AG10803 (cell line): Measurements from ENCODE around the gene VAV2.

Source experiments
- DNase-seq: peaks from one replicate; pipeline ENCODE4 v3.0.0; 2010; ENCODE audit warnings: low read depth
- H3K4me3 ChIP-seq: 2 replicates; pipeline ENCODE4 v1.5.1; 2011; ENCODE audit warnings: mild to moderate bottlenecking, low read length, control low read depth
- TF ChIP-seq, protein P1 (sequence below): conservative IDR thresholded peaks from 2 replicates; pipeline ENCODE4 v1.5.1; 2011; ENCODE audit warnings: mild to moderate bottlenecking, low read length, control low read depth, inconsistent platforms

VAV2 gene

GRCh38 chr9:133760713-133761290 is 231.3 kb downstream of the VAV2 start:
- no peak for DNase-seq
- TF ChIP-seq, protein P1, sequence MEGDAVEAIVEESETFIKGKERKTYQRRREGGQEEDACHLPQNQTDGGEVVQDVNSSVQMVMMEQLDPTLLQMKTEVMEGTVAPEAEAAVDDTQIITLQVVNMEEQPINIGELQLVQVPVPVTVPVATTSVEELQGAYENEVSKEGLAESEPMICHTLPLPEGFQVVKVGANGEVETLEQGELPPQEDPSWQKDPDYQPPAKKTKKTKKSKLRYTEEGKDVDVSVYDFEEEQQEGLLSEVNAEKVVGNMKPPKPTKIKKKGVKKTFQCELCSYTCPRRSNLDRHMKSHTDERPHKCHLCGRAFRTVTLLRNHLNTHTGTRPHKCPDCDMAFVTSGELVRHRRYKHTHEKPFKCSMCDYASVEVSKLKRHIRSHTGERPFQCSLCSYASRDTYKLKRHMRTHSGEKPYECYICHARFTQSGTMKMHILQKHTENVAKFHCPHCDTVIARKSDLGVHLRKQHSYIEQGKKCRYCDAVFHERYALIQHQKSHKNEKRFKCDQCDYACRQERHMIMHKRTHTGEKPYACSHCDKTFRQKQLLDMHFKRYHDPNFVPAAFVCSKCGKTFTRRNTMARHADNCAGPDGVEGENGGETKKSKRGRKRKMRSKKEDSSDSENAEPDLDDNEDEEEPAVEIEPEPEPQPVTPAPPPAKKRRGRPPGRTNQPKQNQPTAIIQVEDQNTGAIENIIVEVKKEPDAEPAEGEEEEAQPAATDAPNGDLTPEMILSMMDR = no peak
- no peak overlapping the region for H3K4me3 ChIP-seq

DNA sequence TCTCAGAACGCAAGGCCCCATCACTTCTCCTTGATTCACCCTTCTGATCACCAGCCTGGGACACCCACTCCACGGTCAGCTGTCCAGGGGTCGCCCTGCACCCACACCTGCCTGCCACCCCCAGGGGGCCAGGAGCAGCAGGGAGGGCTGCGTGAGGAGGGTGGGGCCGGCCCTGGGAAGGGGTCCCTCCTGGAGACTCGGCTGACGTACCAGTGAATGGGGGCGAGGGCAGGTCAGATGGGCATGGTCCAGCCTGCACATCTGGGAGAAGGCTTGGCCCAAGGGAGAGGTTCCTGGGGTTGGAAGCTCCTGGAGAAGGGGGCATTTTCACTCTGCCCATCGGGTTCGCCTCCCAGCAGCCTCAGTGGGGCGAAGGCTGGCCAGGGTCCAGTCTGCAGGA is 232.2 kb downstream of the VAV2 start:
- TF ChIP-seq, protein P1 = no peak
- DNase-seq = no peak
- H3K4me3 ChIP-seq = no peak overlapping the region

- TF ChIP-seq, protein P1 = no peak
- no peak for DNase-seq
- H3K4me3 ChIP-seq = no peak overlapping the region
Observed at GRCh38 chr9:133759146-133759900, 232.8 kb downstream of the VAV2 start.

GRCh38 chr9:133758228-133758627 is 233.9 kb downstream of the VAV2 start:
- DNase-seq = no peak
- TF ChIP-seq, protein P1 = no peak
- no peak overlapping the region for H3K4me3 ChIP-seq

- TF ChIP-seq, protein P1 = no peak
- no peak overlapping the region for H3K4me3 ChIP-seq
- no peak for DNase-seq
Observed at GRCh38 chr9:133754688-133755227, 237.4 kb downstream of the VAV2 start.

GRCh38 chr9:133754187-133754586 is 237.9 kb downstream of the VAV2 start:
- TF ChIP-seq, protein P1 = no peak
- H3K4me3 ChIP-seq = no peak overlapping the region
- DNase-seq = no peak
